GM21786 (cell line): Measurements from ENCODE around the gene ZNF467.

Source experiments
- ATAC-seq: cut with Tn5 transposase; IDR thresholded peaks from one replicate; pipeline ENCODE4 v1.9.1; 2021; ENCODE audit not compliant: unreplicated experiment

ZNF467 gene, protein sequence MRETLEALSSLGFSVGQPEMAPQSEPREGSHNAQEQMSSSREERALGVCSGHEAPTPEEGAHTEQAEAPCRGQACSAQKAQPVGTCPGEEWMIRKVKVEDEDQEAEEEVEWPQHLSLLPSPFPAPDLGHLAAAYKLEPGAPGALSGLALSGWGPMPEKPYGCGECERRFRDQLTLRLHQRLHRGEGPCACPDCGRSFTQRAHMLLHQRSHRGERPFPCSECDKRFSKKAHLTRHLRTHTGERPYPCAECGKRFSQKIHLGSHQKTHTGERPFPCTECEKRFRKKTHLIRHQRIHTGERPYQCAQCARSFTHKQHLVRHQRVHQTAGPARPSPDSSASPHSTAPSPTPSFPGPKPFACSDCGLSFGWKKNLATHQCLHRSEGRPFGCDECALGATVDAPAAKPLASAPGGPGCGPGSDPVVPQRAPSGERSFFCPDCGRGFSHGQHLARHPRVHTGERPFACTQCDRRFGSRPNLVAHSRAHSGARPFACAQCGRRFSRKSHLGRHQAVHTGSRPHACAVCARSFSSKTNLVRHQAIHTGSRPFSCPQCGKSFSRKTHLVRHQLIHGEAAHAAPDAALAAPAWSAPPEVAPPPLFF

DNA sequence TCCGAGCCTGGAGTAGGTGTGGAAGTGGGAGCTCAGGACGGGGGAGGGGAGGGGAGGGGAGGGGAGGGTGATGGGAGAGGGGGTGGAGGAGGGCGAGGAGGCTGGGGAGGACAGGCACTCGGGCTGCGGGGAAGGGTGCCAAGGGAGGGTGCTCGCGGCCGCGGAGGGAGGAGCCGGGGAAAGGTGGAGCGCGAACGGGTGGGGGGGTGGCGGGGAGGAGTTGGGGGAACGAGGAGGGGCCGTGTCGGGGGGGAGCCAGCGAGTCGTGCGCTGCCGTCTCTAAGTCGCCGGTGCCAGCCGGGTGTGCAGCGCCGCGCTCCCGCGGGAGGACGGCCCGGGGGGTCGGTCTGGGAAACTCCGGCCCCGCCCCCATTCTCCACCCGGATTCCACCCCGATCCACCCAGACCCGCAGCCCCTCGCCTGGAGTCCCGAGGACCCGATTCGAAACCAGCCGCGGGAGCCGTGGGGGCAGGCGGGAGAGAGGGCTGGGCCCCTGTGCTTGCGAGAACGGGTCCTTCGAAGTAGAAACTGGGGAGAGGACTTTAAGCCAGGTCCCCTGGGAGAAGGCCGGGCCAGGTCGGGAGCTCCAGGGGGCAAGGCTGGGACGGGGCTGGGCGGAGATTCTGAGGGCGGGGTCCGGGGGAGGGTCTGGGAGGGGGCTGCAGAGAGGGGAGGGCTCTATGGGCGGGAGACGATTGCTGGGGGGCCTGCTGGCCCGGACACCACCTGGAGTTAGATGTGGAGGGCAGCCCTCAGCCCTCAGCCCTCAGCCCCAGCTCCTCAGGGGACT is at the start of gene ZNF467:
Gene ZNF467, minus strand, starts transcription at position 143 of the 791 bp plus-strand sequence. CDS start 2,556 bp downstream, outside the sequence.
- ATAC-seq, result no peak

DNA sequence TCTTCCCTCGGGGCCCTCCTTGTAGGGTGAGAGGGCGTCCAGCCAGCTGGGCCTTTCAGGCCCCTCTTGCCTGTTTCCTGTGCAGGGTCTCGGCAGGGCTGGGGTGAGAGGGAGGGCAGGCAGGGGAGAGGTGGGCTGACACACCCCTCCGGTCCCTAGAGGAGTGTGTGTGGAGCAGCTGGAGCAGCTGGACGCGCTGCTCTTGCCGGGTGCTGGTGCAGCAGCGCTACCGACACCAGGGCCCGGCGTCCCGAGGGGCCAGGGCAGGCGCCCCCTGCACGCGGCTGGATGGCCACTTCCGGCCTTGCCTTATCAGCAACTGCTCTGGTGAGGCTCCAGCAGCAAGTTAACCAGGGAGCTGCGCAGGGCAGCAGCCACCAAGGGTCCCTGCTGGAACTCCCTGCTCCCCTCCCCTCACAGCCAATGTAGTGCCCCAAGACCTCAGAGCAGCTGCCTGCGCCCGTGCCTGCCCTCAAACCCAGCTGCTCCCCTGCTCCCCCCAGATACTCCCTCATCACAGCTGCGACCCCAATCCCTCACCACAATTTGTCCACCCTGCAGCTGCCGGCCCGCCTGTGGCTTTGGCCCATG is 49.1 kb upstream of the ZNF467 start:
- ATAC-seq, result no peak

DNA sequence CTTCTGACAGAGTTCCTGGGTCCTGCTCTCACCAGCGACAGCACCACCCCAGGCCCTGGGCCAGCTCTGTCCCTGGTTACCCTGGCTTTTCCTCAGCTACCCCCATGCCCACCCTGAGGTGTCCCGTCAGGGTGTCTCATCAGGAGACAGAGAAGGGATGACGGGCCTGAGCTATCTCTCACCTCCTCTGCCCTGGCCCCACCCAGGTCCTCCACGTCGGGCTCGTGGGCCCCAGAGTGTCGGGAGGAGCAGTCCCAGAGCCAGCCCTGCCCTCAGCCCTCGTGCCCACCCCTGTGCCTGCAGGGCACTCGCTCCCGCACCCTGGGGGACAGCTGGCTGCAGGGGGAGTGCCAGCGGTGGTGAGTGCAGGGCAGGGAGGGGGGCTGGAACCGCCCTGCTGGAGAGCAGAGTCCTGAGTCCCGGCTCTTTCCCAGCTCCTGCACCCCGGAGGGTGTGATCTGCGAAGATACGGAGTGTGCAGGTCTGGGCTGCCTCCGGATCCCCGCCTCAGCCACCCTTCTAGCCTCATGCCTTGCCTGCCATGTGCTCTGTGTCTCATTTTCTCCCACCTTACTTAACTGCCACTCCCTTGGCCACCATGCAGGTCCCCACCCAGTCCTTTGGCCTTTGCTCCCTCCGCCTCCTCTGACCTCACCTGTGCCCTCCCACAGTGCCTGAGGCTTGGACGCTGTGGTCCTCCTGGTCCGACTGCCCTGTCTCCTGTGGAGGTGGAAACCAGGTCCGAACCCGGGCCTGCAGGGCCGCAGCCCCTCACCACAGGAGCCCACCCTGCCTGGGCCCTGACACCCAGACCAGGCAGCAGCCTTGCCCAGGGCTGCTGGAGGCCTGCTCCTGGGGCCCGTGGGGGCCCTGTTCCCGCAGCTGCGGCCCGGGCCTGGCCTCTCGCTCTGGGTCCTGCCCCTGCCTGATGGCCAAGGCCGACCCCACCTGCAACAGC is 48.1 kb upstream of the ZNF467 start:
- ATAC-seq, result no peak

DNA sequence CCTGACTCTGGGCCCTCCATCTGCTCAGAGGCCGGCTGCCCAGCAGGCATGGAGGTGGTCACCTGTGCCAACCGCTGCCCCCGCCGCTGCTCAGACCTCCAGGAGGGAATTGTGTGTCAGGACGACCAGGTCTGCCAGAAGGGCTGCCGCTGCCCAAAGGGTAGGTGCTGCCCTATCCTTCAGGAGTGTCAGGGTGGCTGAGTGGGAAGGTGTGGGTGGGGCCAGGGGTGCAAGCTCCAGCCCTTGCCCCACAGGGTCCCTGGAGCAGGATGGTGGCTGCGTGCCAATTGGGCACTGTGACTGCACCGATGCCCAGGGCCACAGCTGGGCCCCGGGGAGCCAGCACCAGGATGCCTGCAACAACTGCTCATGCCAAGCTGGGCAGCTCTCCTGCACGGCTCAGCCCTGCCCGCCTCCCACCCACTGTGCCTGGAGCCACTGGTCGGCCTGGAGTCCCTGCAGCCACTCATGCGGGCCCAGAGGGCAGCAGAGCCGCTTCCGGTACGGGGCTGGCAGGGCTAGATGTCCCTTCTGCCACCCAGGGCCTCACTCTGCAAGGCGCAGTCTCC is 47.3 kb upstream of the ZNF467 start:
- no peak for ATAC-seq

DNA sequence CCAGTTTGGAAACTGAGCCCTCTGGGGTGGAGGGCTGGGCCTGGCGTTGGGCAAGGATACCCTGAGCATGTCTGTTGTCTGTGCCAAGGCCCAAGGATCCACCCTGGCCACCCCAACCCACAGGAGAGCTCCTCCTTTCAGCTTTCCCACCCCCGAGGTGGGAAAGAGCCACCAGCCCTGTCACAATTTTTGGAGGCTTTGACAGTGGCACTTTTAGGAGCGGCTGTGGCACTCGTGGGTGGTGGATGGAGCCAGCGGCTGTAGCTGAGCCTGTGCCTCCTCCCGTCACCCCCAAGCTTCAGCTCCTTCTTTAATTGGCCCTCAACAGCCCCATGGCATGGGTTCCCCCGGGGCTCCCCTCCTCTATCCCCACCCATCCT is 46.6 kb upstream of the ZNF467 start:
- ATAC-seq, result no peak

DNA sequence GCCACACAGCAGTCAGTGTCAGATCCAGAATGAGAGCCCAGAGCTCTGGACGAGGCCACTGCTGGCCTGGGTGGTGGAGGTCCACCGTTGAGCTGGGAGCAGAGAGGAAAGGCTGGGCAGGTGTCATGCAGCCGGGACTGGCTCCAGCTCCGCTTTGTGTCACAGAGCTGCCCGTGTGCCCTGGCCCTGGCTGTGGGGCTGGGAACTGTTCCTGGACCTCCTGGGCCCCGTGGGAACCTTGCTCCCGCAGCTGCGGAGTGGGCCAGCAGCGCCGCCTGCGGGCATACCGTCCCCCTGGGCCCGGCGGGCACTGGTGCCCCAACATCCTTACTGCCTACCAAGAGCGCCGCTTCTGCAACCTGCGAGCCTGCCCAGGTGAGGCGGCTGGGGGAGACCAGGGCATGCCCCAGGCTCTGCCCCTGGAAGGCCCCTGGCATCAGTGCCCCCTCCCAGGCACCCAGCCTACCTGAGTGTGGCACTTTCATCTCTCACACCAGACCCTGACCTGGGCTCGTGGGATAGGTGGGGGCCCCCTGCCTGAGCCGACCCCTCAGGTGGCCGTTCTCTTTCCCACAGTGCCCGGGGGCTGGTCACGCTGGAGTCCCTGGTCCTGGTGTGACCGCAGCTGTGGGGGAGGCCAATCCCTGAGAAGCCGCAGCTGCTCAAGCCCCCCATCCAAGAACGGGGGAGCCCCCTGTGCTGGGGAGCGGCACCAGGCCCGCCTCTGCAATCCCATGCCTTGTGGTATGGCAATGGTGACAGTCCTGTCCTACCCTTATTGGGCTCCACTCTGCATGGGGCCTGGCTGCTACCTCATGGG is 46.0 kb upstream of the ZNF467 start:
- no peak for ATAC-seq

DNA sequence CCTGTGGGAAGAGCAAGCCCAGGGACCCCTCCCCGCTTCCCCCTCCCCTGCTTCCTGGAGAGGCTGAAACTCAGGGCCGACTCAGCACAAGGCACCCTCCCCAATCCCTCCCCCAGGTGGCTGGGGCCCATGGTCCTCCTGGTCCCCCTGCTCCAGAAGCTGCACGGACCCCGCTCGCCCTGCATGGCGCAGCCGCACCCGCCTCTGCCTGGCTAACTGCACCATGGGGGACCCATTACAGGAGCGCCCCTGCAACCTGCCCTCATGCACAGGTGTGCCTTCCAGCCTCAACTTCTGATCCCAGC is 45.1 kb upstream of the ZNF467 start:
- ATAC-seq, result no peak

DNA sequence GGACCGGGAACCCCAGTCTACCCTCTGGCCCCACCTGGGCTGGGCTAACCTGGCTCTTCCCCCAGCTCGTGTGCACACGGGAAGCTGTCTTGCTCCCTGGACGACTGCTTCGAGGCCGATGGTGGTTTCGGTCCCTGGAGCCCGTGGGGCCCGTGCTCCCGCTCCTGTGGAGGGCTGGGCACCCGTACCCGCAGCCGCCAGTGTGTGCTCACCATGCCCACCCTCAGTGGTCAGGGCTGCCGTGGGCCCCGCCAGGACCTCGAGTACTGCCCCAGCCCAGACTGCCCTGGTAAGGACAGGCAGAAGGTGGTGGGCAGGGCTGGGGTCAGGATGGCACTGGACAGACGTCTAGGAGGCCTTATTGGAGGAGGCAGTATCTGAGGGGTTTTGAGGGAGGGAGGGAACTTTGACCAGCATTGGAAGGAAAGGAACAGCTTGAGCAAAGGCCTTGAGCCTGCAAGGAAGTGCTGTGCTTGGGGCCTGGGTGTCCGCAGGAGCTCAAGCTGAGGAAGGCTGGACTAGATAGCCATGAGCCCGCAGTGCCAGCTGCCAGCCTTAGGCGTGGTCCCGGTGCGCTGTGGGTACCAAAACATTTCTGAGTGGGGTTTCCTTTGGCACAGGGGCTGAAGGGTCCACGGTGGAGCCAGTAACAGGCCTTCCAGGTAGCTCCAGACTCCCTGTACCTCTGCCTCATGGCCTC is 44.6 kb upstream of the ZNF467 start:
- no peak for ATAC-seq

DNA sequence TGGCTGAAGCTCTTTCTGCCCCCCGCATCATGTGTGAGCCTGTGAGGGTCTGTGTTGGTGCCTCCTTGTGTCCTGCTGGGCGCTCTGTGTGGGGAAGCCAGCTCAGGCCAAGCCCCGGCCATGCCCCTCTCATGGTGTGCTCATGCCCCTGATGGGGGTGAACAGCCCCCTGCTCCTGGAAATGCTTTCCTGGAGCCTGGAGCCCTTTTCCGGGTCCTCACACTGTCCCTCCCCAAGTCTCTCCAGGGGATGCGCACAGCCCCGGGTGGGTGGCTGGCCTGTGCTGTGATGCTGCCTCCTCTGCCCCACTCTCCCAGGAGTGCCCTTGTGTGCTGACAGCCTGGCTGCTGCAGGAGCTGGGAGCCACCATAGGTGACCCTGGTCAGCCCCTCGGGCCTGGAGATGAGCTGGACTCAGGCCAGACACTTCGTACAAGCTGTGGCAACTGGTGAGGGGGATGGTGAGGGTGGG is 43.9 kb upstream of the ZNF467 start:
- no peak for ATAC-seq

DNA sequence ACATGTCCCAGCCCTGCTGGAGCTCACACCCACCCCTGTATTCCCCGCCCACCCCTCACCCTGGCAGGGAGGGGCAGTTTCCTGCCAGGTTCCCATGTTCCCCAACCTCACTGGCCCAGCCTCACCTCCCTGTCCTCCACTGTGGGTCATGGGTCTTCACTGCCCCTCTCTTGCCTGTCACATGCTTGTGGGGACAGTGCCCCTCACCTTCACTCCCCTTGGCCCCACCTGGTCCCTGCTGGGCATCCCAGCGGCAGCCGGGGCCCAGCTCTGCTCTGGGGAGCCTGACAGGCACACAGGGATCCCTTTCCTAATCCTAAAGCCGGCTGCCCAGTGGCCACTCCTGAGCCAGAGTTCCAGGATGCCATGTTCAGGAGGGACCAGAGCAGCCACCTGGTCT is 43.4 kb upstream of the ZNF467 start:
- no peak for ATAC-seq

DNA sequence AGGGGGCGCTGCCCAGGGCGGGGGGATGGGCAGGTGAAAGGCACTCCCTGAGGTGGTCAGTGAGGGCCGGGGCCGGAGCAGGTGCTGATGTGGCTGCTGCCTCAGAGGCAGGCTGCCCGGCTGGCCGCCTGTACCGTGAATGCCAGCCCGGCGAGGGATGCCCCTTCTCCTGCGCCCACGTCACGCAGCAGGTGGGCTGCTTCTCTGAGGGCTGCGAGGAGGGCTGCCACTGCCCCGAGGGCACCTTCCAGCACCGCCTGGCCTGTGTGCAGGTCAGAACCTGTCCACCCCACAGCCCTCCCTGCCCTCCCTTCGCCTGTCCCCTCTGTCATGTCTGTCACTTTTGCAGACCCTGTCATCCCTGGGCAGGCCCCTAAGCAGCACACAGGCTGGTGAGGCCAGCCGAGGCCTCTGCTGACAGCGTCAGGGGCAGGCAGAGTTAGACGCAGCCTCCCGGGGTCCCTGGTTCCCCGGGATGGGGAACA is 42.9 kb upstream of the ZNF467 start:
- ATAC-seq, result no peak

DNA sequence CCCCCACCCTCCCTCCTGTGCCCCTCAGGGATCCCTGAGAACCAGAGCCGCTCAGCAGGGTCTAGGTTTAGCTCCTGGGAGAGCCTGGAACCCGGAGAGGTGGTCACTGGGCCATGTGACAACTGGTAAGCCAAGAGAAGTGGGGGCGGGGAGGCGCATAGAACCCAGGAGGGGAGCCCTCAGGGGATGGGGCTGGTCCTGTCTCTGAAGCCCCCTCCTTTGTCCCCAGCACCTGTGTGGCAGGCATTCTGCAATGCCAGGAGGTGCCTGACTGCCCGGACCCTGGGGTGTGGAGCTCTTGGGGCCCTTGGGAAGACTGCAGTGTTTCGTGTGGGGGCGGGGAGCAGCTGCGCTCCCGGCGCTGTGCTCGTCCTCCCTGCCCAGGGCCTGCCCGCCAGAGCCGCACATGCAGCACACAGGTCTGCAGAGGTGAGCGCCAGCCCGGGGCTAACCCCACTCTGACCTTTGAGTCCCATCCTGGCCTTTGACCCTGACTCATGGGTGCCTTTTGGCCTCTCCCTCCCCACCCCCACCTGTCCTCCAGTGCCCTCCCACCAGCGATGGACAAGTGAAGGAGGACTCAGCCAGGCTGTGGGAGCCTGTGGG is 42.4 kb upstream of the ZNF467 start:
- ATAC-seq, result no peak

DNA sequence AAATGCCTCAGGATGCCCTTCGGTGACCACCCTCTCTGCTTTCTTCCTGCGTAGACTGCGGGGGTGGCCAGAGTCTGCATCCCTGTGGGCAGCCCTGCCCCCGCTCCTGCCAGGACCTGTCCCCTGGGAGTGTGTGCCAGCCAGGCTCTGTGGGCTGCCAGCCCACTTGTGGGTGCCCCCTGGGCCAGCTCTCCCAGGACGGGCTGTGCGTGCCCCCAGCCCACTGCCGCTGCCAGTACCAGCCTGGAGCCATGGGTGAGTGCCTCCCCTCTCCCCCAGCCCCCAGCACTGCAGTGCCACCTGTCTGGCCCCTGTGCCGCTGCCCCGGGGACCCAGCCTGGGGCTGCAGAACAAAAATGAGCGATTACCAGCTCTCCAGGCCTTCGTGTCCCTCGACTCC is 41.7 kb upstream of the ZNF467 start:
- ATAC-seq, result no peak

DNA sequence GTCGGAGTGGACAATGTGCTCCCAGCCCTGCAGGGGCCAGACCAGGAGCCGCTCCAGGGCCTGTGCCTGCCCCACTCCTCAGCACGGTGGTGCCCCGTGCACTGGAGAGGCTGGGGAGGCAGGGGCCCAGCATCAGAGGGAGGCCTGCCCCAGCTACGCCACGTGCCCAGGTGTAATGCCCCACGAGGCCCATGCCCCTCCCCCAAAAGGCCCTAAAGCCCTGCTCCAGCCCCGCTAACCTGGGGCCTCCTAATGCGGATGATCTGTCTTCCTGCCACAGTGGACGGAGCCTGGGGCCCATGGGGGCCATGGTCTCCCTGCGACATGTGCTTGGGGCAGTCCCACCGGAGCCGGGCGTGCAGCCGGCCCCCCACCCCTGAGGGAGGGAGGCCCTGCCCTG is 41.1 kb upstream of the ZNF467 start:
- no peak for ATAC-seq

DNA sequence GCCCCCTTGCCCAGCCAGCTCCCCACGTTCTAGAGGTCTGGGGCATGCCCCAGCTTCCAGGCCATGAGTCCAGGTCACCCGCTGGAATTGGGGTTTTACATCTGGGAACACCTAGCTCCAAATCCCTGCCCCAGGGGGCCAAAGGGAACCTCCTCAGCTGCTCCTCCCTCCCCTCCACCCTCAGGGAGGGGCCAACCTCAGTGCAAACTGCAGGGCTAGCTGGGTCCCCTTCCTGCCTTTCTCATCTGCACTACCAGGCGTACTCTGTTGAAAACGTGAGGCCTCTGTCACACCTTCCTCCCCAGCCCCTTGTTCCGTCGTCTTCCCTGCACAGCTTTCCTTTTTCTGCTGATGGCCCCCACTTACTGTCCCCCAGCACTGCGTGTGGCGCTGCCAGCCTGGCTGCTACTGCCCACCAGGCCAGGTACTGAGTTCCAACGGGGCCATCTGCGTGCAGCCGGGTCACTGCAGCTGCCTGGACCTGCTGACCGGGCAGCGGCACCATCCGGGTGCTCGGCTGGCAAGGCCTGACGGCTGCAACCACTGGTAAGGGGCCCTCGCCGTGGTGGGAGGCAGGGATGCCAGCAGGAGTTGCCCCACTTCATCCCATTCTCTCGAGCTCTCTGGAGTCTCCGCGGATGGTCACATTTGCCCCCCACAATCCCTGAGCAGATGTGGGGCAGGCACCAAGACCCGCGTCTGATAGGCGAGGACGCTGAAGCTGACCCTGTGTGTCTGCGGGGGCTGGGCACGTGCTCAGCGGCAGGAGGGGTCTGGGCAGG is 40.1 kb upstream of the ZNF467 start:
- no peak for ATAC-seq

DNA sequence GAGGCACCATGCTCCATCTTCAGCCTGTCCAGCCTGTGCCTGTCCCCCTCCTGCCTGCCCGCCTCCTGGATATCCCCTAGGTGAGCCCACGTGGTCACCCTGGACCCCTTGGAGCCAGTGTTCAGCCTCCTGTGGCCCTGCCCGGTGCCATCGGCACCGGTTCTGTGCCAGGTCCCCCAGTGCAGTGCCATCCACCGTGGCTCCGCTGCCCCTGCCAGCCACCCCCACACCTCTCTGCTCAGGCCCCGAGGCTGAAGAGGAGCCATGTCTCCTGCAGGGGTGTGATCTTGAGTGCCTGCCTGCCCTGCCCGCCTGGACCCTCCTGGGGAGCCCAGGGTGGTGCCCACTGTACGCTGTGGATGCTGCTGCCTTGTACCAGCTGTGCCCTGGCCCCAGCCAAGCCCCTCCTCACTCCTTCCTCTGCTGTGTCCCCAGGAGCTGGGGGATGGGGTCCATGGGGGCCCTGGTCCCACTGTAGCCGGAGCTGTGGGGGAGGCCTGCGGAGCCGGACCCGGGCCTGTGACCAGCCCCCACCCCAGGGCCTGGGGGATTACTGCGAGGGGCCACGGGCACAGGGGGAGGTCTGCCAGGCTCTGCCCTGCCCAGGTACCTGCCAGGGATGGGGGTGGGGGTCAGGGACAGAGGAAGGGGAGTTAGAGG is 38.6 kb upstream of the ZNF467 start:
- no peak for ATAC-seq

DNA sequence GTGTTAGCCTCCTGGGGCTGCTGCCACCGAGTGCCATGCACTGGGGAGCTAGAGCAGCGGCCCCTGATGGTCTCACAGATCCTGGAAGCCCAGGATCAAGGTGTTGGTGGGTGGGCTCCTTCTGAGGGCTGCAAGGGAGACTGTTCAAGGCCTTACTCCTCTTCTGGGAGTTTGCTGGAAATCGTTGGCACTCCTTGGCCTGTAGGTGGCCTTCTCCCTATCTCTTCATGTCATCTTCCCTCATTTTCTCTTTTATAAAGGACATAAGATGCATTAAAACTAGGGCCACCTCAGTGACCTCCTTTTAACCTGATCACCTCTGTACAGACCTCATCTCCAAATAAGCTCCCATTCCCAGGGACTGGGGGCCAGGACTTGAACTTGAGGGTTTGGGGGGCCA is 37.8 kb upstream of the ZNF467 start:
- no peak for ATAC-seq
